Measurements from ENCODE around the gene HDHD3.

HDHD3 gene

GRCh38 chr9:113361304-113362018 lies 15.3 kb downstream of the HDHD3 start:
- Histone ChIP-seq H3K36me3 (ENCODE audit: insufficient read depth, low read length) (no peaks in the 10 kb centered on the region), H3K9ac (ENCODE audit: insufficient read length) (no peak overlapping the region), H3K27ac (no peak overlapping the region), H3K9me3 (ENCODE audit: low read depth, low read length) (no peaks in the 10 kb centered on the region), H3K4me3 (no peak overlapping the region)
- no peak for DNase-seq (ENCODE audit: low read depth, low spot score)
- TF ChIP-seq POLR2AphosphoS5 (IDR thresholded peaks at IDR 0.05; ENCODE audit: borderline replicate concordance, low read depth, low read length) (no peak), FOXP2 (optimal IDR thresholded peaks at IDR 0.05; ENCODE audit: control extremely low read depth, extremely low read length, insufficient read depth) (no peak), EZH2 (IDR thresholded peaks at IDR 0.05) (no peak)

GRCh38 chr9:113360242-113360842 lies 16.4 kb downstream of the HDHD3 start:
- Histone ChIP-seq H3K9ac (ENCODE audit: insufficient read length) (no peak overlapping the region), H3K36me3 (ENCODE audit: insufficient read depth, low read length) (no peaks in the 10 kb centered on the region), H3K27ac (no peak overlapping the region), H3K9me3 (ENCODE audit: low read depth, low read length) (no peaks in the 10 kb centered on the region), H3K4me3 (no peak overlapping the region)
- DNase-seq (ENCODE audit: low read depth, low spot score) = no peak
- TF ChIP-seq EZH2 (IDR thresholded peaks at IDR 0.05) (no peak), FOXP2 (optimal IDR thresholded peaks at IDR 0.05; ENCODE audit: control extremely low read depth, extremely low read length, insufficient read depth) (no peak), POLR2AphosphoS5 (IDR thresholded peaks at IDR 0.05; ENCODE audit: borderline replicate concordance, low read depth, low read length) (no peak)

GRCh38 chr9:113359385-113359784 lies 17.4 kb downstream of the HDHD3 start:
- no peak overlapping the region for H3K9ac ChIP-seq (ENCODE audit: insufficient read length)
- TF ChIP-seq POLR2AphosphoS5 (IDR thresholded peaks at IDR 0.05; ENCODE audit: borderline replicate concordance, low read depth, low read length) (no peak), FOXP2 (optimal IDR thresholded peaks at IDR 0.05; ENCODE audit: control extremely low read depth, extremely low read length, insufficient read depth) (no peak), EZH2 (IDR thresholded peaks at IDR 0.05) (no peak)
- H3K9me3 ChIP-seq (ENCODE audit: low read depth, low read length) = no peaks in the 10 kb centered on the region
- no peak overlapping the region for H3K4me3 ChIP-seq
- no peaks in the 10 kb centered on the region for H3K36me3 ChIP-seq (ENCODE audit: insufficient read depth, low read length)
- DNase-seq (ENCODE audit: low read depth, low spot score) = no peak
- H3K27ac ChIP-seq = no peak overlapping the region

- TF ChIP-seq FOXP2 (optimal IDR thresholded peaks at IDR 0.05; ENCODE audit: control extremely low read depth, extremely low read length, insufficient read depth) (no peak), POLR2AphosphoS5 (IDR thresholded peaks at IDR 0.05; ENCODE audit: borderline replicate concordance, low read depth, low read length) (no peak), EZH2 (IDR thresholded peaks at IDR 0.05) (no peak)
- Histone ChIP-seq H3K9me3 (ENCODE audit: low read depth, low read length) (no peaks in the 10 kb centered on the region), H3K4me3 (peak overlapping the region; percentile 36), H3K36me3 (ENCODE audit: insufficient read depth, low read length) (no peaks in the 10 kb centered on the region), H3K27ac (no peak overlapping the region), H3K9ac (ENCODE audit: insufficient read length) (no peak overlapping the region)
- DNase-seq (ENCODE audit: low read depth, low spot score) = no peak
These were observed 20.0 kb downstream of the HDHD3 start for GRCh38 chr9:113356686-113357292.

- no peak for DNase-seq (ENCODE audit: low read depth, low spot score)
- Histone ChIP-seq H3K9me3 (ENCODE audit: low read depth, low read length) (no peaks in the 10 kb centered on the region), H3K36me3 (ENCODE audit: insufficient read depth, low read length) (no peaks in the 10 kb centered on the region), H3K4me3 (no peak overlapping the region), H3K9ac (ENCODE audit: insufficient read length) (no peak overlapping the region), H3K27ac (no peak overlapping the region)
- TF ChIP-seq FOXP2 (optimal IDR thresholded peaks at IDR 0.05; ENCODE audit: control extremely low read depth, extremely low read length, insufficient read depth) (no peak), POLR2AphosphoS5 (IDR thresholded peaks at IDR 0.05; ENCODE audit: borderline replicate concordance, low read depth, low read length) (no peak), EZH2 (IDR thresholded peaks at IDR 0.05) (no peak)
These were observed 21.7 kb downstream of the HDHD3 start for GRCh38 chr9:113355040-113355596.

- no peak for DNase-seq (ENCODE audit: low read depth, low spot score)
- H3K9me3 ChIP-seq (ENCODE audit: low read depth, low read length) = no peaks in the 10 kb centered on the region
- no peaks in the 10 kb centered on the region for H3K36me3 ChIP-seq (ENCODE audit: insufficient read depth, low read length)
- no peak overlapping the region for H3K4me3 ChIP-seq
- H3K27ac ChIP-seq = no peak overlapping the region
- no peak for TF ChIP-seq FOXP2 (optimal IDR thresholded peaks at IDR 0.05; ENCODE audit: control extremely low read depth, extremely low read length, insufficient read depth)
- no peak for TF ChIP-seq EZH2 (IDR thresholded peaks at IDR 0.05)
- no peak for TF ChIP-seq POLR2AphosphoS5 (IDR thresholded peaks at IDR 0.05; ENCODE audit: borderline replicate concordance, low read depth, low read length)
- H3K9ac ChIP-seq (ENCODE audit: insufficient read length) = no peak overlapping the region
These were observed 24.4 kb downstream of the HDHD3 start for GRCh38 chr9:113352411-113352810.

- DNase-seq (ENCODE audit: low read depth, low spot score) = no peak
- no peak overlapping the region for H3K27ac ChIP-seq
- H3K9me3 ChIP-seq (ENCODE audit: low read depth, low read length) = no peaks in the 10 kb centered on the region
- TF ChIP-seq POLR2AphosphoS5 (IDR thresholded peaks at IDR 0.05; ENCODE audit: borderline replicate concordance, low read depth, low read length) (no peak), FOXP2 (optimal IDR thresholded peaks at IDR 0.05; ENCODE audit: control extremely low read depth, extremely low read length, insufficient read depth) (no peak), EZH2 (IDR thresholded peaks at IDR 0.05) (no peak)
- no peak overlapping the region for H3K4me3 ChIP-seq
- H3K36me3 ChIP-seq (ENCODE audit: insufficient read depth, low read length) = no peaks in the 10 kb centered on the region
- H3K9ac ChIP-seq (ENCODE audit: insufficient read length) = no peak overlapping the region
These were observed 24.8 kb downstream of the HDHD3 start for GRCh38 chr9:113352006-113352405.

GRCh38 chr9:113350937-113351336 lies 25.8 kb downstream of the HDHD3 start:
- Histone ChIP-seq H3K27ac (0 out of 2 replicates have a peak overlapping the region, but pooled peaks have one; percentile 54), H3K9me3 (ENCODE audit: low read depth, low read length) (no peaks in the 10 kb centered on the region), H3K9ac (ENCODE audit: insufficient read length) (no peak overlapping the region), H3K4me3 (peak overlapping the region; percentile 43), H3K36me3 (ENCODE audit: insufficient read depth, low read length) (no peaks in the 10 kb centered on the region)
- no peak for TF ChIP-seq POLR2AphosphoS5 (IDR thresholded peaks at IDR 0.05; ENCODE audit: borderline replicate concordance, low read depth, low read length)
- no peak for TF ChIP-seq FOXP2 (optimal IDR thresholded peaks at IDR 0.05; ENCODE audit: control extremely low read depth, extremely low read length, insufficient read depth)
- no peak for TF ChIP-seq EZH2 (IDR thresholded peaks at IDR 0.05)
- no peak for DNase-seq (ENCODE audit: low read depth, low spot score)
